CD4-positive, alpha-beta T cell treated with Interleukin-4 for 1 hour (primary cell): Measurements from ENCODE around the gene AADACL4.

Source experiments
- DNase-seq, 2 donors: peaks; one replicate each; pipeline ENCODE4 v3.0.0-alpha.2; 2020 to 2022

The AADACL4 gene

GRCh38 chr1:12613180-12613579 is 30.7 kb upstream of the AADACL4 start:
- no peak for DNase-seq

DNA sequence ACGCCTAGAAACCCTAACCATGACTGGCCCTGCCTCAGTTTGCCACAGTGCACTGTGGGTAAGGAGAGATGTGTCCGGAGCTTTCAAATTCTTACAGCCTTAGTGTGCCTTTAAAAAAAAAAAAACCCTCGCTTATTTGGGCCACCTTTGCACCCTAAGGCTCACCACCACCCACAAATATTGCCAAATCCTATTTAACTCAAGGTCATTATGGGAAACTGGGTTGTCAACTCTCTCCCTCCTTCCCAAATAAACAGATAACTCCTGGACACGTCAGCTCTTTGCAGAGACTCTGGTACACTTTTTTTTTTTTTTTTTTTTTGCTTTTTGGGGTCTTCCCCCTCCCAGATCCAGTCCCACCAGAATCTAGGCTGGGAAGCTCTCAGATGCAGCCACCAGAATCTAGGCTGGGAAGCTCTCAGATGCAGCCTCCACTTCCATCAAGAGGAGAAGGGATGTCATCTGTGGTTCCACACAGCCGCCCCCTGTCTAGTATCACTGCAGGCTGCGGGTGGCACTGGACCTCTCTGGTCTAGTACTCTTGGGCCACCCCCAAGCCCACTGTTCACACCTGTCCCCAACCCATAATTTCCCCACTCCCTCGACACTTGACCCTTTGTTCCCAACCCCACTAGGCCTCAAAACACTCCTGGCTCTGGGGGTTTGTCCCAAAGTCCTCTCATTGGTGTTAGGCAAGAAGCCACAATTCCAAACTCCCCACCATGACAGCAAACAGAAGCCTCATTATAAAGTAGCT is 29.3 kb upstream of the AADACL4 start:
- DNase-seq: no peak

DNA sequence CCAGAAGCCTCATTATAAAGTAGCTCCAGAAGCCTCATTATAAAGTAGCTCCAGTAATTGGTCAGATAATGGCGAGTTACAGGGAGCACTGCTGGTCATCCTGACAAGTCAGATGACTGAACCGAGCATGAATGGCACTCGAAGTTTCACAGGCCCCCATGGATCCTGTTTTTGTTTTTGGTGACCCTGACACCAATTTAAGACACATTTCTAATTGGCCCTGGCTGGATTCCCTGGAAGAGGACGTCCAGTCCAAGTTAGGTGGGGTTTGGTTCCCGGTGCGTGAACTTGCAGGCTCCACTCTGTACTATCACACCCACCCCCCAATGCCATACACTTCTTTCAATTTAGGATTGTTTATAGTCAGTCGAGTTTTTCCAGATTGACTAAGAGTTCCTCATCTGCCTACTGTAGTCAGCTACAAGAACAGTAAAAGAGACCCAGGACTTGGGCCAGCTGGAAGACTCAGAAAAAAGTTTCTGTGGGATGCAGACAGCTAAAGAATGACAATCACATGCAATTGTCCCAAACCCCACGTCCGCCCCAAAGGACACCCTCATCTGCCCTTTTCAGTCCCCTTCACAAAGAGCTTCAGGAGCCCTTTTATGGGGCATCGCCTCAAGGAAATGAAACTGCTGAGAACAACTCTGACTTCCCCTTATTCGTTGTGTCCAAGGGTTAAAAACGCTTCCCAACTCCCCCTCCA is 28.6 kb upstream of the AADACL4 start:
- DNase-seq: no peak

GRCh38 chr1:12615865-12616708 is 27.8 kb upstream of the AADACL4 start:
- no peak for DNase-seq

DNA sequence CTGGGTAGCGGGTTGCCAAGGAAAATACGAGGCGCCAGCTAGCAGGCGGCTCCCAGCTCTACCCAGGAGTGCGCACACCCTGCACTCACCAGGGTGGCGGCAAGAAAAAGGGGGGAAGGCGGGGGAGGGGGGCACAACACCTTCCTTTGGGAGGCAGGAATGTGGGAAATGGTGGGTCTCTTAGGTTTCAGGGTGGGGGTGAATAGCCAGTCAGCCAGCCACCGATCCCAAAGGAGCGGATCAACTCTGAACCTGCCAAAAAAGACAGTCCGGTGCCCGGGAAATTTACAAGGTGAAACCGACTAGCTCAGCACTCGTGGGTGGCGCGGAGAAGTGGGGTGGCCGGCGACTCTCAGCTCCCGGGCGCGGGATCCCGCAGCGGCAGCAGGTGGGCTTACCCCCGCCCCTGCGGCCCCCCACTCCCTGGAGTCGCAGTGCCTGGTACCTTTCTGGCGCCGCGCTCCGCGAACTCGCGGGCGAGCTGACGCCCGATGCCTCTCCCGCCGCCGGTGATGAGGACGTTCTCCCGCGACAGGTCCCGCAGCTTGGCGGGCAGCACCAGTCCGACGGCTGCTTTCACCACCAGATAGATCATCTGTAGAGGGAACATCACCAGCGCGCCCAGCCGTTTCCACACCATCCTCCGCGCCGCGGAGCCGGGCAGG is 27.0 kb upstream of the AADACL4 start:
- peak in 1 of 2 donors; percentile 28 for DNase-seq

DNA sequence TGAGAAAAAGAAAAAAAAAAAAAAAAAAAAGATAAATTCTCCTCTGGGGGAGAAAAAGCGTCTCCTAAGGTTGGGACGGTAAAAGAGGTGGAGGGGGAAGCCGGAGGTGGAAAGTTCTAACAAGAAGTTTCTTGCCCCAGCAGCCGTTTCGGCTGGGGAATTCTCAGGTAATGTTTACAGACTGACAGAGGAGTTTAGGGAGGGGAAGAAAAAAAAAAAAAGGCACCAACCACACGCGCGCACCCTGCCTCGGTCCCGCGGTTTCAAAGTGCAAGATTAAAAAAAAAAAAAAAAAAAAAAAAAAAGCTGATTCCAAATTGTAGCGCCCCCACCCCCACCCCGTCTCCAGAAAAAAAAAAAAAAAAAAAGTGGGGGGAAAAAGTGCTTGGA is 26.4 kb upstream of the AADACL4 start:
- peak; percentile 51 to 69 for DNase-seq

DNA sequence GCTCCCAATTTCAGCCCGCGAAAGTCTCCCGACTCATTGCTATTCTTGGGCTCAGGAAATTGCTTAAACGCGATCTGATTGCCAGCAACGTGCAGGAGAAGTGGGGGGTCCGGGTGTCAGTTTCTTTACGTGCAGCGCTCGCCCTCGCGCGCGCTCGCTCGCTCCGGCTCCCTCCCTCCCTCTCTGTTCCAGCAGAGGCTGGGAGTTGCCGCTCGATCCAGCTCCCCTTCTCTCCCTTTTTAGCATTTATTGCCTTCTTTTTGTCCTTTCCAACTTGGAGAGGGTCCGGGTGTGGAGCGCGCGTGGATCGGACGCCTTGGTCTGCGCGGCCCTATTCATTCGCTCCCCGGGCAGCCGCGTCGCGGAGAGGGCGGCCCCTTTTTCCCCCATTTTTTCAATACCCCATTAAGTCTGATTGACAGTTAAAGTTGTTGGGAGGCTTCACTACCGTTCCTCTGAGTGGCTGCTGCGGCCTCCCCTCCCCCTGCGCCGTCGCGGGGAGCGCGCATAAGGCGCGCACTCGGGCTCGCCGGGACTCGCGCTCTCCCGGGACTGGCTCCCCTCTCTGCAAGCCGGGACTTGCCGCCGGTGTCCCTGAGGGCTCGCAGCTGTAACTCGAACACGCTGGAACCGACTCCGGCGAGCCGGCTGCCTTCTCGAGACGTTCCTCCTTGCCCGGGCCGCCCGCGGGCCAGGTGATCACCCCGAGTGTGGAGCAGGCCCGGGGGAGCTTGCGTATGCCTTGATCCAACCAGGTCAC is 25.8 kb upstream of the AADACL4 start, which contains the start of gene DHRS3:
Gene DHRS3, minus strand, starts transcription at position 310 of the 760 bp plus-strand sequence. CDS start 862 bp downstream, outside the sequence.
- DNase-seq: peak; percentile 71 to 72

DNA sequence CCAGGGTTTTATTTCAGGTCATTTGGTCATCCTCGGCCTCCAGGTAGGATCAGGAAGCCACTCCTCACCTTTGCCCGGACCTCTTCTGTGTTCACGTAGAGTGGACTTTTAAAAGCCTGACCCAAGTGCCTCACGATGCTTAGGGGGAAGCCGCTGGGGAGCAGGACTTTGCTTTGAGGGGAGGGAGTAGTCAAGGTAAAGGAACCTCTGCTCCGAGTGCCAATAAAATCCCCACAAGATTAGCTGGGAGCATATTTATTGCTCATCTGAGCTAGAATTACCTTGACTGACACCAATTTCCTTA is 25.3 kb upstream of the AADACL4 start:
- DNase-seq: no peak

GRCh38 chr1:12618965-12619791 is 24.7 kb upstream of the AADACL4 start:
- peak; percentile 46 to 47 for DNase-seq

DNA sequence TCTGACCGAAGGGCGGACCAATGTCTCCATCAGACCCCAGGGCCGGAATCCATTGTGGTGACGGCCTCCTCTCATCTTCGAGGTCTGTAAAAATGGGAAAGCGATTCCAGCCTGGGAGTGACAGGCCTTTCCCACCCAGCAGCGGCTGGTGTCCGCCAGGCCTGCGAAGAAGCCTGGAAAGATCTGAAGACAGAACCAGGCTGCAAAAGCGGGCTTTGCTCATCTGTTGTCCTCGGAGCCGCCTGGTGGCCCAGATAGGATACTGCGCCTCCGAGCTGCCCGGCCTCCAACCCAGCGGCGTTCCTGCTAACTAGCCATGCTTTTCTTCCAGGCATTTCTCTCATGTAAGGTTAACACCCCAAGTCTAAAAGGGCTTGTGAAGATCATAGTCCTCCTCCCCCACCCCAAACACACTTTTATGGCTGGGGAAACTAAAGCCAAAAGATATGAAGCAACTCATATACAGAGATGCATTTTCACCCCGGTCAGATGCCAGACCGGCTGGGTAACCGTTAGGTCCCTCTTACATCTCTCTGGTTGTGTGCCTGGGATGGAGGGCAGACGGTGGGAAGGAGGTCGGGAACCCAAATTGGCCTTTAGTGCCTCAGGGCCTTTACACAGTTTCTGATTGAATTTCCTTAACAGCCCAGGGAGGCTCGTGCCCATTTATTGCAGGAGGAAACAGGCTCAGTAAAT is 23.9 kb upstream of the AADACL4 start:
- DNase-seq: peak; percentile 78 to 79

DNA sequence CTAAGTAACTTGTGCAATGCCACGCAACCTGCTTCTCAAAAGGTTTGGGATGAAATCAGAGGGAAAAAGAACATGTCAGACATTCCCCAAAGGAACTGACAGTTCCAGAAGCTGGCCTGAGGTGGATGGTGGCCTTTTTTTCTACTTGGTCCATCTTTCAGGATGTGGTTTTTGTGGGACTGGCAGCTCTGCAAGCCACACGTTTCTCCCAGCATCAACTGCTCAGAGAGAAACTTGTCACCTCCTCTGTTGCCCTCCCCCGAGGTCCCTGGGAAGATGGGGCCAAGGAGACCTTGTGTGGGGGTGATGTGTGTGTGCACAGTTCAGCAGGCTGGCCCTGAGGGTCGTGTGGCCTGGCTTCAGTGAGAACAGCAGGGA is 23.4 kb upstream of the AADACL4 start:
- DNase-seq: peak in 1 of 2 donors; percentile 46

DNA sequence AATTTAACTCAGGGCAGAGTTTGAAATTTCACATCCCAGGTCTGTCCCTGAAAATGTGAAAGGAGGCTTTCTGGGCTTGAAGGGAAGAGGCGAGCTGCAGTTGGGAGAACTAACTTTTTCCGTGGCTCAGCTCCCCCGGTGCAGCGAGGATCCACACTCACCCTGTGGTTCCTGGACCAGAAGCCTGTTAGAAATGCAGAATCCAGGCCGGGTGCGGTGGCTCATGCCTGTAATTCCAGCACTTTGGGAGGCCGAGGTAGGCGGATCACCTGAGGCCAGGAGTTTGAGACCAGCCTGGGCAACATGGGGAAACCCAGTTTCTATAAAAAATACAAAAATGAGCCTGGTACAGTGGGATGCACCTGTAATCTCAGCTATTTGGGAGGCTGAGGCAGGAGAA is 23.0 kb upstream of the AADACL4 start:
- DNase-seq: no peak

DNA sequence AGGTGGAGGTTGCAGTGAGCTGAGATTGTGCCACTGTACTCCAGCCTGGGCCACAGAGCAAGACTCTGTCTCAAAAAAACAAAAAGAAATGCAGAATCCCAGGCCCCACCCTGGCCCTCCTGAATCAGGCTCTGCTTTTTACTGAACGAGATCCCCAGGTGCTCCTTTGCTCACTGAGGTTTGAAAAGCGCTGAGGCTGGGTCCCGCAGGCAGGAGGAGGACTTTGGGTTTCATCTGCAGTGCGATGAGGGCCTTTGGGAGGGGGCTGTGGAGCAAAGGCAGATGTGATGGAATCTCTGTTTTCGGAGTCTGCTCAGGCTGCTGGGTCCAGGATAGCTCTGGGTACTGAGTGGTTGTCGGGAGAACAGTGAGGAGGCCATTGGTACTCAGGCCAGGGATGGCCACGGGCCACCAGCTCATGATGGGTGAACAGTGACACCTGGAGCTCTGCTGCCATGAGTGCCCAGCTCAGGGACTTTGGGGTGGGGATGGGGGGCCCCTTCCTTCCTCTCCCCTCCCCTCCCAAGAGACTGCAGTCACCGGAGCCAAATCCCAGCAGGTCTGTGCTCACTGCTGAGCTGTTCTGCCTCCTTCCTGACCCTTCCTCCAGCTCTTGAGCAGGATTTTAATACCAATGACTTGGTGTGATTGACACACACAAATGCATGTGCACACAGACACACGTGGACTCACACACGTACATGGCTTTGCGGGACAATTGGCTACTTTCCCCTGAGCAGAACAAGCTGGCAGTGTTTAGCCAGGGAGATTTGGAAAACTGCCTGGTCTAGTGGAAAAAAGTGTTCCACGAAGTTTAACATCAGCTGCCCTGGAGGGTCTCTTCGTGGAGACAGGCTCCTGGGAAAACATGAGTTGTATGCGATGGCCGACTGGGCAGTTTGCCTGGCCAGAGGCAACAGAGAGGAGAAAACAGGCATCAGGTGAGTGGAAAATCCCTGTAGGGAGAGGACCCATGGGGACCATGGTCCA is 22.2 kb upstream of the AADACL4 start:
- no peak for DNase-seq

- DNase-seq: no peak
Measured at GRCh38 chr1:12622506-12622905, 21.4 kb upstream of the AADACL4 start.

DNA sequence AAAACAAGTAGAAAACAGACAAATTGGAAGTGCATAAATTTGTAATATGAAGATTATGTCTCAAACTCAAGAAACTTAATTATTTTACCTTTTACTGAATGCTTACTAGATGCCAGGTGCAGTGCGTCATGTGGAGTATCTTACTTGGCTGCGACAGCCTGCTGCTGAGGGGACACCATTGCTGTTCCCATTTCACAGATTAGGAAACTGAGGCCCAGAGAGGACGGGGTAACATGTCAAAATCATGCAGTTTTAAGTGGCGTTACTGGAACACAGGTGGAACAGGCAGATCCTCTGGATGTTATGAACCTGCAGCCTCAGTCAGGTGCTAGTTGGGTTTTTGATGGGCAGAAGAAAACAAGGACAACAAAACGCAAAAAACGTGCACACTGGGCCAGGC is 18.6 kb upstream of the AADACL4 start:
- no peak for DNase-seq

- DNase-seq: no peak
Measured at GRCh38 chr1:12626888-12627287, 17.0 kb upstream of the AADACL4 start.

GRCh38 chr1:12627296-12627695 is 16.6 kb upstream of the AADACL4 start:
- no peak for DNase-seq

GRCh38 chr1:12629511-12629956 is 14.4 kb upstream of the AADACL4 start:
- no peak for DNase-seq
